Activated CD8-positive, alpha-beta memory T cell treated with anti-CD3 and anti-CD28 coated beads for 36 hours (primary cell): ENCODE results near the gene ZNF385C. TPM values are rescaled to one million over a fixed set of nuclear protein-coding genes. Genes with fewer than 3 reads are reported as not detected.

Experiments used
- CTCF ChIA-PET: fragments of 350-600 bp; sonication (Branson Sonifier 250); formaldehyde crosslinking; loops from one replicate; lab custom pipeline; 2021; ENCODE audit warnings: antibody characterized with exemption; lab: Charles Lee
- POLR2A ChIA-PET: fragments of 350-600 bp; sonication (Branson Sonifier 250); formaldehyde crosslinking; loops from one replicate; lab custom pipeline; 2021; ENCODE audit warnings: antibody characterized with exemption; lab: Charles Lee
- total RNA-seq, 2 experiments: library from RNA; stranded (reverse); gene quantifications; one replicate each; pipeline ENCODE4 v1.2.3, GENCODE V29; 2021

ZNF385C gene
- total RNA-seq, 2 experiments from 2014 or later: 0.10 TPM; not detected in 1

DNA sequence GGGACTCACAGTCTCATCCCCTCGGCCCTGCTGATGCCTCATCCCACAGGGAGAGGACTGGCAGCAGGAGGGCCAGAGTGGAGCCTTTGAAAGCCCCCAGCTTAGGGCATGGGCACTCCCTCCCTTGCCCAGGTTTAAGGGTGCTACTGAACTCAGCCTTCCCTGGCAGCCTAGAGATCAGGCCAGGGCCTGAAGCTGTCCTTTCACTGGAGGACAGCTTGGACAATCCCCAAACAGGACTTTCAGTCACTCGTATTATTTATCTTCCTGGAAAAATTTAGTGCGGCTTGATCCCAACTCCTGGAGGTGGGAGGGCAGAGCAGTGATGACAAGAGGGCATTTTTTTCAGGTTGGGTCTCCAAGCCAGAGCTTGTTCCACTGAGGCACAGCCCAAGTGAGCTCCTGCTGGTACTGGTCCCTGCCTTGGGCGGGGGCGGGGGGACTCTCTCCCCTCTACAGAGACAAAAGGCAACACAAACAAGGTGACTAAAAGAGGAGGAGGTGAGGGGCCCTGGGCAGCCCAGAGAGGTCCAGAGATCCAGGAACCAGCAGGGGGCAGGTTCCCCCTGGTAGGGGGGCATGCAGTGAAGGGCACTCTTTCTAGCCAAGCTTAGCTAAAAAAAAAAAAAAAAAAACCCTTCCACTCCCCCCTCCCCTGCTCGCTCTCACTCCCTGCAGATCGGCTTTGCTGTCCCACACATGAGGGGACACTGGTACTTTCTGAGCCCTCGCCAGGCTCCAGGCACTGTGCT is 1.7 kb downstream of the ZNF385C start:
- POLR2A ChIA-PET: interaction anchor here (0.6 kb wide), 1 partner anchor 17 kb away, joined by 5 read pairs; no protein-coding TSS in a partner anchor
- CTCF ChIA-PET: interaction anchor here (0.6 to 2.4 kb wide), 7 partner anchors 9 to 93 kb away, joined by 3 to 8 read pairs (median 3); no protein-coding TSS in a partner anchor

DNA sequence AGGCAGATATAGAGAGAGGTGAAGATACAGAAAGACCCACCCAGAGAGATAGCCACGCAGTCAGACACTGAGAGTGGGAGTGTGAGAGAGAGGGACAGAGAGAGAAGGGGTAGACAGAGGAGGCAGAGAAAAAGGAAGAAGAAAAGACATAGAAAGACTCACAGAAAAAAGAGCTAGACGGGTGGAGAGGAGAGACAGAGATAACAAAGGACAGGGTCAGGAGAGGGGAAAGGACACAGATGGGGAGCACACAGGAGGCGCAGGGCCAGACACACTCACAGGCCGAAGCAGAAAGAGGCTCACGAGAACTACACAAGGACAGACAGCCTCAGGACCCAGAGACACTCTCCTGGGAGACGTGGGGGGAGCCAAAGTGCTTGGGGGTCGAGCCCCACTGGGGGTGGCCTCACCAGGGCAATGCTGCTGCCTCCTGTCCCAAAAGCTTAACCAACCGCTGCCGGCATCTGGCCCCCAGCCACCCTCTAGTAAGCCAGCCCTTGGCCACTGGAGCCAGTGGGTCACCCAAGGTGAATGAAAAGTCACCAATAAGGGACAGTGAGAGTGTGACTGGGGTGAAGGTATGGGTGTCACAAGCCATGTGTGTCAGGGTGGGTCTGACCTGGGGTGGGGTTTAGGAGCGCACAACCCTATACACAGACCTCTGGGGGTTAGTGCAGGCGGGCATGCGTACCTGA is 3.8 kb downstream of the ZNF385C start:
- CTCF ChIA-PET: no interaction called here

DNA sequence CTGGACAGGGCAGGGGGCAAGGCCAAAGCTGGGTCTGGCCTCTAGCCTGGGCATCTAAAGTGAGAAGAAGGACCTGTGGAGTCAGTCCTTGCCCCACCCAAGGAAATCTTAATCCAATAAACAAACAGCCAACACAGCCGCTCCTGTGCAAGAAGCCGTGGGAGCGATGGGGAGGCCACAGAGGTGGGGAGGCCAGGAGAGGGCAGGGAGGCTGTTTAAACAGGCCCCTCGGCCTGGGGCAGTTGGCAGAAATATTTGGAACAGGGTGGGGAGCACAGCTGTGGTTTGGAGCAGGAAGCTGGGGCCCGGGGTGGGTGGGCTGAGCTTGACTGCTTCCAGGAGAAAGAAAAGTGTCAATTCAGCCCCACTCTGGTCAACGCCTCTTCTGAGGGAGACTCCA is 5.3 kb downstream of the ZNF385C start:
- CTCF ChIA-PET: interaction anchor here (1.5 kb wide), 1 partner anchor 73 kb away, joined by 4 read pairs; the partner anchor contains the start of gene NKIRAS2
- POLR2A ChIA-PET: no interaction called here

More for the DNA sequence above, 3.8 kb downstream of the ZNF385C start:
- POLR2A ChIA-PET: no interaction called here

DNA sequence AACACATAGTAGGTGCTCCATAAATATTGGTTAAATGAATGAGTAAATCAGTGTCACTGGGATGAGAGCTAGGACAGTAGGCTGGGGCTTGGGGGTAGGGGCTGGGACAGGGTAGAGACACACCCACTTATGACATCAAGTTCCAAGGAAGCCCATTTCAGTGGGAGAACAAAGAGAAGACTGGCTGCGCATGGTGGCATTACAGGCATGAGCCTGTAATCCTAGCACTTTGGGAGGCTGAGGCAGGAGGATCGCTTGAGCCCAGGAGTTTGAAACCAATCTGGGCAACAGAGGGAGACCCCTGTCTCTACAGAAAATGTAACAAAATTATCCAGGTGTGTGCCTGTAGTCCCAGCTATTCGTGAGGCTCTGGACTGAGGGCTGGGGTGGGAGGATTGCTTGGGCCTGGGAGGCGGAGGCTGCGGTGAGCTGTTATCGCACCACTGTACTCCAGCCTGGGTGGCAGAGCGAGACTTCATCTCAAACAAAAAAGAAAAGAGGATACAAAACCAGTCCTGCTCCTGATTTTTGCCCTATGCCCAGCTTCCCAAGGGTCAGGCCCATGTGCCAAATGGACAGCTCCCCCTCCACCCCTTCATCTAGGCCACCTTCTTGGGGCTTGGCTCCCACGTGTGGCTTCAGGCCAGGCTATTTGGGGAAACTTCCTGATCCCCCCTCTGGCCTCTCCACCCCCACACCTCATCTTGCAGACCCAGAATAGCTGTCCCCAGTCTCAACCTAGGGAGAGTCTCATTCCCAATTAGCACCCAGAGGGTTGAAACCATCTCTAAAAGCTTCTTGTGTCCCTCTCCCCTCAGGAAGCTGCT is 7.1 kb downstream of the ZNF385C start:
- ChIA-PET CTCF (interaction anchor here (1.1 to 1.5 kb wide), 3 partner anchors 10 to 128 kb away, joined by 3 read pairs; no protein-coding TSS in a partner anchor), POLR2A (no interaction called here)

DNA sequence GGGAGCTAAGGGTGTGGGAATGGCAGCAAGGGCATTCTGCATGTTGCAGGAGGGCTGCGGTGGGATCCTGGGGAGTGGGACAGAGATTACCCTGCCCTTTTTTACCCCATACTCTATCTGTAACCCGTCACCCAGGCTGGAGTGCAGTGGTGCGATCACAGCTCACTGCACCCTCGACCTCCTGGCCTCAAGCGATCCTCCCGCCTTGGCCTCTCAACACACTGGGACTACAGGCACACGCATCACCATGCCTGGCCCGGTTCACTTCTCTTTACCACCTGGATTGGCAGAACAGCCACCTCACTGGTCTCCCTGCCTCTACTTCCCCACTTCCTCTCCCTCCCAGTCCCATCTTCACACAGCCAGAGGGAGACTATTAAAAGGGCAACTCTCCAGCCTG is 9.5 kb downstream of the ZNF385C start:
- ChIA-PET POLR2A (no interaction called here), CTCF (interaction anchor here (0.6 kb wide), 1 partner anchor 134 kb away, joined by 3 read pairs; no protein-coding TSS in a partner anchor)

DNA sequence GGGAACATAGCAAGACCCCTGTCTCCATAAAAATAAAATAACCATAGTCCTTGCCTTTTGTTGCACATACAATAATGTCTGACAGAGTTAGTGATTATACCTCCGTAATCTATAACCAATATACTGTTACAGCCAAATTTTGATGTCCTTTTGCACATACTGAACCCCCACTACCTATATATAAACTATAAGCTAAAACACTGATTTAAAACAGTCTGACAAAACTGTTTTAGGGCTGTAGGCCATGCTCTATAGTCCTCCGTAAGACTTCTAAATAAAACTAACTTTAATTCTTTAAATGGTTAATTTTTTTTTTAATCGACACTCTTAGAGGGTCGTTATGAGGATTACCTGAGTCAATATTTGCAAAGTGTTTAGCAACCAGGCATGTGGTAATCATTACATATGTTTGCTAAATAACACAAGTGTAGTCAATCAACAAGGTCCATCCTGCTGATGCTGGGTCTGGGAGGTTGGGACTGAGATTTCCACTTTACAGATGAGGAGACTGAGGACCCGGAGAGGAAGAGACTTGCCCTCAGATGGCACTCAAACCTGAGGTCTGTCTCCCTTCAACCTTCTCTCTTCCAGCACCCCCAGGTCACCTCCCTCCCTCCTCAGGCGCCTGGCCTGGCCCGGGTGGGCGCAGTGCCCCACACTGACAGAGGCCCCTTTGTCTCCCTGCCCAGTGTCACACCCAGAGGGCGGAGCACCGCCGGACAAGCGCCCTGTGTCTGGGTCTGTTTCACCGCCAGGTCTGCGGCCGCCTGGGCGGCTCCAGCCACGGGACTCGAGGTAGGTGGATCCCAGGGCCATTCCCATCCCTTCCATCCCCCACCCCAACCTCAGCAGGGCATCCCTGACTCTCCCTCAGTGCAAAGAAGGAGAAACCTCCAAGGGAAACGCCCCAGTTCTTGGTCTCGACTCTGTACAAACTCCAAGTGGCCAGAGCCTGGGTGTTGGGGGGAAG is 10.3 kb downstream of the ZNF385C start:
- POLR2A ChIA-PET: no interaction called here
- CTCF ChIA-PET: interaction anchor here (1.1 kb wide), 1 partner anchor 68 kb away, joined by 3 read pairs; the partner anchor contains the start of gene NKIRAS2

DNA sequence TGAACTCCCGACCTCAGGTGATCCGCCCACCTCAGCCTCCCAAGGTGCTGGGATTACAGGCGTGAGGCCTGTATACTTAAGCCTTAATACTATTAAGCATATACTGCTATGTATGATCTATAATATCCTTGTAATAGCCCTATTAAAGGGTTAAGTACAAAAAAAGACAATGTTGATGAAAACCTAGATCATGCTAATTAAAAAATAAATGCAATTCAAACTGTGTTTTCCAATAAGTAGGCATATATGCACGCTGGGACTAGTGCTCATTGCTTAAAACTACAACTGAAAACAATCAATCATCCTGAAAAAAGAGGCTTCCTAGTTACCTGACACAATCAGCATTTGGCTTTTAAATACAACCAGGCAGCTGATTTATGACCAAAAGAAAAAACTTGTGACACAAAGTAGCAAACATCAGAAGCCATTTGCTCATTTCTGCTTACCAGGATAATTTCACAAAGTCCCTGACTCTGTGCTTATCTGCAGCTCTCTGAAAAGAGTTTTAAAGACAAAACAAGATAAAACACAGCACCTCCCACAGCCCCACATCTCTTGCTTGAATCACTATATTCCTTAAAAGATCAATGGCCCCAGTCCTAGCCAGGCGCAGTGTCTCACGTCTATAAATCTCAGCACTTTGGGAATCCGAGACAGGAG is 11.1 kb downstream of the ZNF385C start:
- CTCF ChIA-PET: interaction anchor here (1.1 kb wide), 1 partner anchor 67 kb away, joined by 3 read pairs; the partner anchor contains the start of gene NKIRAS2

DNA sequence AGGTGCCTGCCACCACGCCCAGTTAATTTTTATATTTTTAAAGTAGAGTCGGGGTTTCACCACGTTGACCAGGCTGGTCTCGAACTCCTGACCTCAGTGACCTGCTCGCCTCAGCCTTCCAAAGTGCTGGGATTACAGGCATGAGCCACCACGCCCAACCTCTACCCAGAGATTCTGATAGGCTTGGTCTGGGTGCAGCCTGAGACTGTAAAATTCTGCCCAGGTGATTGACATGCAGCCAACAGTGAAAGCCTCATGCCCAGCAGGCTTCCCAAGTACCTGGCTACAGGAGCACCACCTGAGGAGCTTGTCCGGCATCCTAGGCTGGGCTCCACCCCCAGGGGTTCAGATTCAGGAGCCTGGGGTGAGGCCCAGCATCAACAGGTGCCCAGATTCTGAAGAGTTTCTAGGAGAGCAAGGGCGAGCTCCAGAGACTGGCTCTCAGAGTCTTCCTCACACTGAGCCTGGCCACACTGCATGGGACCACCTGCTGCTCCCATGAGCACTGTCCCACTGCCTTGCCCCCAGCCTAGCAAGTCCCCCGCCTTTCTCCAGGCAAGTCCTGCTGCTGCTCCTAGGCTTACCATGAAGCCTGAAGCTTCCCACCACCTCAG is 16.6 kb downstream of the ZNF385C start:
- ChIA-PET POLR2A (no interaction called here), CTCF (interaction anchor here (1.3 kb wide), 1 partner anchor 13 kb away, joined by 4 read pairs; no protein-coding TSS in a partner anchor)

More for the DNA sequence above, 11.1 kb downstream of the ZNF385C start:
- POLR2A ChIA-PET: no interaction called here

DNA sequence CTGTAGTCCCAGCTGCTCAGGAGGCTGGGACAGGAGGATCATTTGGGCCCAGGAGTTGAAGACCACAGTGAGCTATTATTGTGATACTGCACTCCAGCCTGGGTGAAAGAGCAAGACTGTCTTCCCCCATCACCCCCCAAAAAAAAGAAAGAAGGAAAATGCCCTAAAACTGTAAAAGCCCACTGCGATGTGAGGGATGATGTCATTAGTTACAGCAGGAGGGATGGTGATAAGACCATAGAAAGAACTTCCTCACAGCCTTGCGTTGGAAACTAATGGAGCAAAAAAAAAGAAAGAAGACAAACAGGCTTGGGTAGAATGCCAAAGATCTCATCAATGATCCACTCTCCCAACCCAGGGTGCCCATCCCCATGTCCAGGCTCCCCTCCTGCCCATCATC is 18.7 kb downstream of the ZNF385C start:
- POLR2A ChIA-PET: interaction anchor here (0.6 kb wide), 1 partner anchor 21 kb away, joined by 4 read pairs; no protein-coding TSS in a partner anchor

DNA sequence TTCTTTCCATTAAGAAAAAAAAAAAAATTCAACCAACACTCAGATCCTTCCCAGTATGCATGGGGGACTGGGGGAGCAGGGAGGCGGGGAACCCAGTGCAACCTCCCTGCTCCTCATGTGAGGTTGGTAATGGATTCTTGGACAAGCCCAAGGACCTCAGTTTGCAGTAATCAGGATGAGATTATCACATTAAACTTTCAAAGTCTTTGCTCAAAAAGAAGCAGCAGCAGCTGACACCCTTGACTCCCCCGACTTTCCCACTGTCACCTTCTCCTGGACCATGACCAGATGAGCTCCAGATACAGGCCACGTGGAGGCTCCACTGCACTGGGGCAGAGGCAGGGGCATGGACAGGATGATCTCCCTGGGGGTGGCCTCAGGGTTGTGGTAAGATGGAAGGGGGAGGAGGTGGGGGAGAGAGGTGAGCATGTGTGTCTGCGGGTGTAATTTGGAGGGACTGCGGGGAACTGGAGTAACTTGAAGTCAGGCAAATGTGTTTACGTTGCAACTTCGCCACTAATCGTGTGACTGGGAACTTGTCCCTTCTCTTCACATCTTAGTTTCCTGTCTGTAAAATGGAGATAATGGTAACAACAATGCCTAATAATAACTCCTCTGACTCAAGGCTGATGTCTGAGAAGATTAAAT is 19.8 kb downstream of the ZNF385C start:
- CTCF ChIA-PET: interaction anchor here (0.6 to 0.7 kb wide), 2 partner anchors 258 to 400 kb away, joined by 3 read pairs; no protein-coding TSS in a partner anchor
- POLR2A ChIA-PET: no interaction called here

More for the DNA sequence above, 18.7 kb downstream of the ZNF385C start:
- CTCF ChIA-PET: interaction anchor here (1.0 kb wide), 2 partner anchors 12 to 38 kb away, joined by 4 to 5 read pairs; no protein-coding TSS in a partner anchor

DNA sequence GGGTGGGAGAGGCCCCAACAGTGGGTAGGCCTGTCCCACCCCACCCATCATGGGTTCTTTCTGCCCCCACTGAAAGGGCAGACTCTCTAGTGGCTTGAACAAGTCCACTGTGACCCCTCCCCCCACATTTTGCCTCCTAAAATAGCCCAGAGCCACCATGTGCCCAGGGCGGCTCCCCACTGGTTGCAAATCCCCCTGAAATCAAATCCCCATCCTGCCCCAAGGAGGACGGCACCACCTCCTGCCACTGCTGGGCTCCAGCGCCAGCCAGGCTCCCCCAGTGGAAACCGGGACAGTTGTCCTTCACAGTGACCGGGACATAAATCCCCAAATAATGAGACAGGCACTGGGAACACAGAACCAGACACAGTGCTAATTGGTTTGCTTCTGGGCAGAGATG is 20.5 kb downstream of the ZNF385C start:
- ChIA-PET CTCF (no interaction called here), POLR2A (no interaction called here)

DNA sequence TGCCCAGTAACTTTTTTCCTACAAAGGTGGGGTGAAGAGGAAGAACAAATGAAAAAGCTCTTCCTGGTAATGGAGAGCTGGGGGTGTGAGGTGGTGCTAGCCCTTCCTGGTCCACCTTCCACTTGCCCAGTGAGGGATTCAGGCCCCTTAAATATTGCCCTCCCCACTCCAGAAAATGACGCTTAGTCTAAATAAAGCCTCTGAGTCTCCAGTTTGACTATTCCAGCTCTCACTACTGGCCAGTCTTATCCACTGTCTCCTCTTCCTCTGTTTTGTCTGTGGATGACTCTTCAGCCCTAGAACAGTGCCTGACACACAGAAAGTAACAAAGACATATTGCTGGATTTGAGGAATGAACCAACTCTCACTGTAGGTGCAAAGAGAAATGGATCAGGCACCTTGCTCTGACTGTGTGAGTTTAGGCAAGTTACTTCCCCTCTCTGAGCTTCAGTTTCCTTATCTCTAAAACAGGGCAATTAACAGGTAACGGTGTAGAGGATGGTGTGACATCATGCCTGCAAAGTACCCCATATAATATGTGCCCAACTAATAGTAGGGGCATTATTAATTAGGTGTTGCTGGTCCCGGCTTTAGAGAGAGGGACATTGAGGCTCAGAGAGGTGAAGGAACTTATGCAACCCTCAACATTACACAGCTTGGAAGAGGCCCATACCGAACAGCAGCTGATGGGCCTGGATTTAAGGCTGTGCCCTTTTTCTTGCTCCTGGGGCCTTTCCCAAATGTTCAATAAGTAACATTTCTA is 21.3 kb downstream of the ZNF385C start:
- CTCF ChIA-PET: interaction anchor here (0.6 kb wide), 1 partner anchor 25 kb away, joined by 3 read pairs; no protein-coding TSS in a partner anchor
- POLR2A ChIA-PET: no interaction called here

DNA sequence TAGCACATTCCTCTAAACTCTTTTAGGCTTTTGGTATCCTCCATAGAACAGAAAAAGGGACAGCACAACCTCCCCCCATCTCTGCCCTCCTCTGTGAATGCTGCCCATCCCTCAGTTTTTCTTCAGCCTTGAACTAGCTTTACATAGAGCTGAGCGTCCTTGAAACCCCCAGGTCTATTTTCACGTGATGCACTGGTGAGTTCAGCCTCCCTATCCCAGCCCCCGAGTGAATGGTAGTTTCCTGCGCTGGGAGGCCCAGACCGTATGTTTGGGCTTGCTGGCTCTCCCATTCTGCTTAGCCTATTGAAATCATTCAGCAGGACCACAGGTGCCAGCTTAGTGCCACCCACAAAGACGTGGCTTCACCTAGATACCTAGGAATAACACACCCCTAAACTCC is 22.5 kb downstream of the ZNF385C start:
- ChIA-PET POLR2A (no interaction called here), CTCF (no interaction called here)

DNA sequence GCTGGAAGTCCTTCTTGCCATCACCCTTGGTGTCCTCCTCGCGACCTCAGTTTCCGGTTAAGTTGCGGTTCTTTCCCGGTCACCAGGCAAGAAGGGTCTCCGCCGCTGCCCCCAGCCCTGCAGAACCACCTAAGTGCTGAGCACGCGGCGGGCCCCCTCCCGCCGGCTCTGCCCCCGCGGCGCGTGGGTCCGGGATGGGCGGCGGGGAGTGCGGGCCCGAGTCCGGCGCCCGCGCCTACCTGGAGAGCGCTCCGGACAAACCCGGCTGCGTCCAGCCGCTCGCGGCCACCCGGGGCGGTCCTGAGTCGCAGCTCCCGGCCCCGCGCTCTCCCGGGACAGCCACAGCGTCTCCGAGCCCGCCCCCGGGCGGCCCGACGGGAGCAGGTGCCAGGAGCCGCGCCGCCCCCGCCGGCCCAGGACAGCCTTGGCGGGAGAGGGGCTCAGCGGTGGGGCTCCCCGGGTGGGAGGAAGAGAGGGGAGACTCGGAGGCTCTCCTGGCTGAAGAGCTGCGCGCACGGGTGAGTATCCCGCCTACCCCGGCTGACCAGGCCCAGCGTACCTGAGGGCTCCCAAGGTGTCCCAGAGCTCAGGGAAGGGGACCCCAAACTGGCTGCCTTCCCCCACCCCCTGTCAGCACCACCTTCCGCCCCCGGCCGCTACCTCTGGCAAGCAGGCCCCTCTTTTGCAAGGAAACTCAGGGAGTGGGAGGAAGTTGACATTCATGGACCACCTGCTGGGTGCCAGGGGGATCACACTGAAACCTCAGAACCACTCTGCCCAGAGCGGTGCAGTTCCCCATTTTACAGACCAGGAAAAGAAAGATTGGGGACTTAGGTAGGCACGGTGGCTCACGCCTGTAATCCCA is 25.7 kb downstream of the ZNF385C start:
- POLR2A ChIA-PET: interaction anchor here (0.5 kb wide), 1 partner anchor 468 kb away, joined by 3 read pairs; no protein-coding TSS in a partner anchor

More for the DNA sequence above, 25.7 kb downstream of the ZNF385C start:
- CTCF ChIA-PET: interaction anchor here (0.5 to 2.4 kb wide), 6 partner anchors 24 to 122 kb away, joined by 3 to 10 read pairs (median 4); no protein-coding TSS in a partner anchor
